GM12872 (cell line): Measurements from ENCODE around the gene PROZ.

Source experiments
- TF ChIP-seq, protein P1 (sequence below): IDR thresholded peaks from 3 replicates; pipeline ENCODE4 v1.5.1; 2011; ENCODE audit warnings: low read depth, mild to moderate bottlenecking, low read length, moderate library complexity; ENCODE audit not compliant: insufficient read depth

PROZ gene

GRCh38 chr13:113118261-113119021 lies 40.0 kb upstream of the PROZ start:
- TF ChIP-seq, protein P1, sequence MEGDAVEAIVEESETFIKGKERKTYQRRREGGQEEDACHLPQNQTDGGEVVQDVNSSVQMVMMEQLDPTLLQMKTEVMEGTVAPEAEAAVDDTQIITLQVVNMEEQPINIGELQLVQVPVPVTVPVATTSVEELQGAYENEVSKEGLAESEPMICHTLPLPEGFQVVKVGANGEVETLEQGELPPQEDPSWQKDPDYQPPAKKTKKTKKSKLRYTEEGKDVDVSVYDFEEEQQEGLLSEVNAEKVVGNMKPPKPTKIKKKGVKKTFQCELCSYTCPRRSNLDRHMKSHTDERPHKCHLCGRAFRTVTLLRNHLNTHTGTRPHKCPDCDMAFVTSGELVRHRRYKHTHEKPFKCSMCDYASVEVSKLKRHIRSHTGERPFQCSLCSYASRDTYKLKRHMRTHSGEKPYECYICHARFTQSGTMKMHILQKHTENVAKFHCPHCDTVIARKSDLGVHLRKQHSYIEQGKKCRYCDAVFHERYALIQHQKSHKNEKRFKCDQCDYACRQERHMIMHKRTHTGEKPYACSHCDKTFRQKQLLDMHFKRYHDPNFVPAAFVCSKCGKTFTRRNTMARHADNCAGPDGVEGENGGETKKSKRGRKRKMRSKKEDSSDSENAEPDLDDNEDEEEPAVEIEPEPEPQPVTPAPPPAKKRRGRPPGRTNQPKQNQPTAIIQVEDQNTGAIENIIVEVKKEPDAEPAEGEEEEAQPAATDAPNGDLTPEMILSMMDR: no peak

GRCh38 chr13:113119166-113119821 lies 39.2 kb upstream of the PROZ start:
- TF ChIP-seq, protein P1: no peak

DNA sequence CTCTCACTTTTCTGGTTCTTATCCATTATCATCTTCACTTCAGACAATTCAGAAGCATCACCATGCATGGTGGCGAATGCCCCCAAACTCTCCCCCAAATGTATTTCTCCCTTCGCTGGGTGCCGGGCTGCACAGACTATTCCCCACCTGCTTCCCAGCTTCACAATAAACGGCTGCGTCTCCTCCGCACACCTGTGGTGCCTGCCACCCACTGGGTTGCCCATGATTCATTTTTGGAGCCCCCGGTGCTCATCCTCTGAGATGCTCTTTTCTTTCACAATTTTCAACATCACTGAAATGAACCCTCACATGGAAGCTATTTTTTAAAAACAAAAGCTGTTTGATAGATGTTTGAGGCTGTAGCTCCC lies 38.6 kb upstream of the PROZ start:
- TF ChIP-seq, protein P1: no peak

DNA sequence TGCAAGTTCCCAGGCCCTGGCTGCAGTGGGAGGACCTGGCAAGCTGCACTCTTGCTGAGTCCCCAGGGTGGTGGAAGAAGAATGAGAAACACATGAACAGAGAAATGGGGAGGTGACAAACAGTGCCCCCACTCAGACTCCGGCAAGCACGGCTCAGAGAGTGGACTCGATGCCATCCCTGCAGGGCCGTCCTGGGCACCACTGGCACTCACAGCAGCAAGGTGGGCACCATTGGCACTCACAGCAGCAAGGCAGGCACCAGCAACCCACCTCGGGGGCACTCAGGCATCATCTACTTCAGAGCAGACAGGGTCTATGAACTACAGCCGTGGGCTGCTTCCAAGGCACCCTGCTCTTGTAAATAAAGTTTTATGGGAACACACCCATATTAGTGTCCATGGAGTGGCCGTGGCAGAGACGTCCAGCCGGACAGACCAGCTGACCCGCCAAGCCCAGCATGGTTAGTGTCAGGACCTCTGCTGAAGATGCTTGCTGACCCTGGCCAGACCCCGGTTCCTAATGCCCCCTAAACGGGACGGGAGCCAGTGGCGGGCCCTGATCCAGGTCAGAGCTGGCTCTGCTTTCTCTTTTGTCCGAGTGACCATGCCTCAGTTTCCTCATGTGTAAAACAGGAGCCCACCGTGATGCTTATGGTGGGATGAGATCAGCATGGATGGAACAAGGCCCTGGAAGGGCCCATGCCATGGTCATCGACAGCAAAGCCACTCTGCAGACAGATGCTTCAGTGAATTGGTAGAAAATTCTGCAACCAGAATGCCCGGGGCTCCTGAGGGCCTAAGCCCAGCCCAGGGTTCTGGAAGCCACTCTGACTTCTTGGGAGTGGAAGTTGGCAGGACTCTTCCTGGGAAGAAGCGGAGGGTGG lies 37.9 kb upstream of the PROZ start:
- TF ChIP-seq, protein P1: no peak

GRCh38 chr13:113121183-113121927 lies 37.1 kb upstream of the PROZ start:
- TF ChIP-seq, protein P1: no peak

GRCh38 chr13:113121928-113122471 lies 36.4 kb upstream of the PROZ start:
- TF ChIP-seq, protein P1: no peak
